LNCaP clone FGC (cell line): ENCODE data around the gene IREB2.

Source experiments
- DNase-seq: peaks from one replicate; pipeline ENCODE4 v3.0.0-alpha.2; 2011; ENCODE audit warnings: low read depth
- H3K4me3 ChIP-seq: 2 replicates; pipeline ENCODE4 v1.5.1; 2011; ENCODE audit warnings: mild to moderate bottlenecking, low read depth, low read length, control low read depth
- CTCF ChIP-seq: IDR thresholded peaks from 2 replicates; pipeline ENCODE4 v1.5.1; 2012; ENCODE audit warnings: mild to moderate bottlenecking; ENCODE audit not compliant: control insufficient read depth, insufficient read depth; ENCODE audit errors: extremely low read depth

IREB2 gene

GRCh38 chr15:78391781-78392180 lies 46.2 kb upstream of the IREB2 start:
- no peak overlapping the region for H3K4me3 ChIP-seq
- DNase-seq, result no peak
- TF ChIP-seq CTCF, result no peak

DNA sequence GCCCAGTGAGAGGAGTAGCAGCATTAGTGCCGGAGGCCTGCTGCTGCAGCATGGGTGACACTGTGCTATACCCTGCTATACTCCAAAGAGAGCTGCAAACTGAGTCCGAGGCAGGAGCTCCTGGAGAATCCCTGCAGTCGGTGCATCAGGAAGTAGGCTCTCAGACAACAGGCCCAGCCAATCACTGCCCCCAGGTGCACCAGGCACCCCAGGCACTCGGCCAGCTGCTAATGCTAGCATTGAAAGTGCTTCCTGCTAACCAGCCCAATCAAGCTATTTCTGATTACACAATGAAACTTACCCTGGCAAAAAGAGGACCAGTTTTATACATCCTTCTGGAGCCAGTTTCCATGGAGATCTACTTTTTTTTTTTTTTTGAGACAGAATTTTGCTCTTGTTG lies 45.6 kb upstream of the IREB2 start:
- TF ChIP-seq CTCF, result no peak
- DNase-seq, result peak; percentile 79
- H3K4me3 ChIP-seq, result no peak overlapping the region

- H3K4me3 ChIP-seq, result no peak overlapping the region
- DNase-seq, result no peak
Observed at GRCh38 chr15:78393137-78393536, 44.9 kb upstream of the IREB2 start.

GRCh38 chr15:78394026-78394425 lies 44.0 kb upstream of the IREB2 start:
- DNase-seq, result no peak
- no peak for TF ChIP-seq CTCF
- no peak overlapping the region for H3K4me3 ChIP-seq

More at GRCh38 chr15:78393137-78393536, 44.9 kb upstream of the IREB2 start:
- TF ChIP-seq CTCF, result no peak

DNA sequence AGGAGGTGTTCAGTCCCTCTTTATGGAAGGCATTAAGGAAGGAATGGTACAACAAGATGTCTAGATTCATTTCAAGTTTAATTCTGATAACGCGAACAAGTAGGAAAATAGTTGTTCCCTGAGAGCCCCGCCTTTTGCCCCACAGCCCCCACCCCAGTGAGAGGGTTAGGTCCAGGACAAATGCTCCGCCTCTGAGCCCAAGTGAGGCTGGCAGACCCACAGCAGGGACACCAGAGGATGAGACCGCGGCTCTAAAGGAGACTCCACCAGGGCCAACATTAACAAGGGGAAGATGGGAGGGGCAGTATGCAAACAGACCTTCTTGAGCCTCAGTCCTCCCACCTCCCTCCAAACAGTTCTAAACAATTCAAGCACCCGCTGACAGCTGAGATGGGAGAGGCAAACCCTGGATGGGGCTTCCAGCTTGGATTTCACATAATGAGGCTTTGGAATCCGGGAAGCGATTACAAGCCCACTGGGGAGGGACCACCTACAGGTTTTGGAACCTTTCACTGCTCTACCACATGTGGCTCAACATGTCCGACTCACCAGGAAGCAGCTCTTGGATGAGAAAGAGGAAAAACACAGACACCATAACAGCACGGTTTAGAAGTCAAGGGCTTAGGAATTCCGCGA lies 42.9 kb upstream of the IREB2 start:
- DNase-seq, result no peak
- H3K4me3 ChIP-seq, result no peak overlapping the region
- no peak for TF ChIP-seq CTCF

DNA sequence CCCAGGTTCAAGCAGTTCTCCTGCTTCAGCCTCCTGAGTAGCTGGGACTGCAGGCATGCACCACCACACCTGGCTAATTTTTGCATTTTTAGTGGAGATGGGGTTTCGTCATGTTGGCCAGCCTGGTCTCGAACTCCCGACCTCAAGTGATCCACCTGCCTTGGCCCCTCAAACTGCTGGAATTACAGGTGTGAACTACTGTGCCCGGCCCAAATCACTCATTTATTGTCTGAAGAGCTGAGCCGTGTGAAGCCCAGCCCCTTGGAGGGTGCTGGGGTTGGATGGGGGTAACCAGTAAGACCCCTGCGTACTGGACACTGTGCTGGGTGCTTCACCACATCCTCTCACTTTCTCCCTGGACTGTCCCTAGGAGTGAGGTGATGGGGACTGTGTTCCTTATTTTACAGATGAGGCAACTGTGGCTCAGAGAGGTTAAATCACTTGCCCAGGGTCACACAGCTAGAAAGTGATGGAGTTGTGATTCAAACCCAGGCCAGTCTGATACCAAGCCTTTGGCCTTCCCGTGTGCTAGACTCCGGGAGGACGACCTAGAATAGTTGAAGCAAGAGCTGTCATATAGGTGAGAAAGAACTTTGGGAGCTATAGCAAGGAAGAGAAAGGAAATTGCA lies 41.7 kb upstream of the IREB2 start:
- TF ChIP-seq CTCF, result no peak
- H3K4me3 ChIP-seq, result no peak overlapping the region
- no peak for DNase-seq

DNA sequence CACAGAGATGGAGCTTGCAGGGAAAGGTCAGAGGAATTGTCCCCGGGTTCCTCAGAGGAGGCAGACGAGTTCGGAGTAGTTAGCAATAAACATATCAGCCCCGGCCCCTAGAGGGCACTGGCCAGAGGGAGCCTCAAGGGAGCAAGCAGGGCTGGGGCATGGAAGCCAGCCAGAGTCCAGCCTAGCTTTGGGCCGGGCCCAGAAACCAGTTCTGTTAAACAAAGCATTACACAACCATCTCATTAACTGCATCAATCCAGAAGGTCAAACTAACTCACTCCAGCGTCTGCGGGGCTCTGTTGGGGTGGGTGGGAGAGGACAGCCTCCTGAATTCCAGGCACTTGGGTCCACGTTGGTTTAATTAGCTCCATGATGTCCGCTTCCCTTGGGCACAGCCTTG lies 41.0 kb upstream of the IREB2 start:
- TF ChIP-seq CTCF, result peak; percentile 68
- DNase-seq, result peak; percentile 87

More for the DNA sequence above, 41.0 kb upstream of the IREB2 start:
- H3K4me3 ChIP-seq, result no peak overlapping the region
